Lung microvascular endothelial cell (primary cell): ENCODE data around the gene ISG20. TPM values are rescaled to one million over a fixed set of nuclear protein-coding genes. Genes with fewer than 3 reads are reported as not detected.

Experiments
- DNase-seq, 2 donors: peaks; one replicate each; pipeline versions ENCODE4 v3.0.0 to v3.0.0-alpha.2; 2010; ENCODE audit warnings: low read depth in 2 of 2
- total RNA-seq: library from RNA; depleted of rRNA; stranded (reverse); fragments of >200 nt; gene quantifications from 2 replicates; pipeline ENCODE4 v1.2.1, GENCODE V29; 2014

ISG20 gene
- total RNA-seq, 1 donor from 2014 or later, result 54.4 TPM

DNA sequence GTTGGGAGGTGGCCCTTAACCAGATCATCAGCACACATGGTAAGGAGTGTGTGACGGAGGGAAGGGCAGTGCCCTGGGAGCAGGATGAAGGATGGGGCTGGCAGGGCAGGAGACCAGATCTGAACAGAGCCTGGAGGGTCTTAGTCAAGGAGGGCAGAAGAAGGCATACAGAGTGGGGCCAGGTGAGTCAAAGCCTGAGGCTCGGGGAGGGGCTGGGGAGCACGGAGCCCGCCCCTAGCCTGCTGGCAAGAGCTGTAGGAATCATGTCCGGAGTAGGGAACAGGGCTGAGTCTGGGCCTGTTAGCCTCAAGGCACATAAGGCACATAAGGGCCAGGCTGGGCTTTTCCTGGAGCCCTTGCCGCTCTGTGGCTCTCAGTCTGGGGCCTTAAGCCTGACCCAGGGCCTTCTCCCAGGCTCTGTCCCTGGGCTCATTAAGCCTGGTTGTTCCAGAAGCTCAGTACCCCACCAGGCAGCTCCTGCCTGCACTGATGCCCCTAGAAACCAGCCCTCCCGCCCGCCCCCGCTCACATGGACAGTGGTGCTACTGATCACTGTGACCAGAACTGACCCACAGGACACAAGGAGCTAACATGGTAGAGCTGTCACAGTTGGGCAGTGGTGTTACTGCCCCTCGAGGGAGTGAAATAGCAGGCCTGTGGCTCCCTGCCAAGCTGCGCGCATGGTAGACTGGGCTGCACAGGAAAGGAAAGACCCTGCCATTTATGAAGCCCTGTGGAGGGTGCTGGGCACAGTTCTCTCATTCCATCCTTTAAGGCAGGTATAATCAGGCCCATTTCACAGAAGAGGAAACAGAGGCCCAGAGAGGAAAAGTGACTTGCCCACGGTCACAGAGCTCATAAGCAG is 14.6 kb downstream of the ISG20 start:
- DNase-seq, result no peak

DNA sequence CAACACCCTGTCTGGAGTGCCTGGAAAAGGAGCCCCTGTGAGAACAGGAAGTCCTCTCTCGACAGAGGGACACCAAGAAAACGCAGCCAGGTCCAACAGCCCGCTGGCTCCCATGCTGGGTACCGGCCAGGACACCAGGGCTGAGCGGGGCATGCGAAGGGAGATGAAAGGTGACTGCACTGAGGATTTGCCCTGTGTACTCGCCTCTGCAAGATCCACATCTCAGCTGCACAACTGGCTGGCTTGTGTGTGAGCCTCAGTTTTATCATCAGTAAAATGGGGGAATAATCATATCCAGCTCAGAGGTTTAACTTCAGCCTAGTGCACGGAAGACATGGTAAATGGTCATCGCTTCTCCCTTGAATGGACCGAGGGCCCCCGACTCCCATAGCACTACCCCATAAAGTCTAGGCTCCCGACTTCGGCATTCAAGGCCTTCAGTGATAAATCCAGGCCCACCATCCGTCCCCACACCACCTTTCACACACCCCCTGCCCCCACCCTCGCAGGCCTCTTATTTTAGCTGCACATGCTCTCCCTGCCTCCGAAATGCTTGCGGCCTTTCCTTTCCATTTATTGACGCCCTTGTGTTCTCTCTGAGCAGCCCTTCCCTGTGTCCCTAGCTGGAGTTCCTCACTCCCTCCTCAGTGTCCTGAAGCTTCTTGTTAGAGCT is 15.8 kb downstream of the ISG20 start:
- DNase-seq, result no peak

DNA sequence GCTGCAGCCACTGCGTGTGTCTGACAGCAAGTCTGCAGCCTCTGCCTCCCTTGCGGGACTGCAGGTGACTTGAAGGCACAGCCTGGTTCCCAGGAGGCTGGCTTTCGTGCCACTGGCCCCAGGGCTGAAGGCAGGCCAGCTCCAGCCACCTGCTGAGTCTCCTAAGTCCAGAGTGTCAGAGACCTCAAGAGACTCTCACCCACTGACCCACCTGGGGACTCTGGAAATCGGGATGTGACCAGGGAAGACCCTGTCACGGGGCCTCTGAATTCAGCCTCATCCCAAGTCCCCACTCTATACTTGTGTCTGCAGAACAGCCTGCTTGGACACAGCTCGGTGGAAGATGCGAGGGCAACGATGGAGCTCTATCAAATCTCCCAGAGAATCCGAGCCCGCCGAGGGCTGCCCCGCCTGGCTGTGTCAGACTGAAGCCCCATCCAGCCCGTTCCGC is 16.3 kb downstream of the ISG20 start:
- no peak for DNase-seq

DNA sequence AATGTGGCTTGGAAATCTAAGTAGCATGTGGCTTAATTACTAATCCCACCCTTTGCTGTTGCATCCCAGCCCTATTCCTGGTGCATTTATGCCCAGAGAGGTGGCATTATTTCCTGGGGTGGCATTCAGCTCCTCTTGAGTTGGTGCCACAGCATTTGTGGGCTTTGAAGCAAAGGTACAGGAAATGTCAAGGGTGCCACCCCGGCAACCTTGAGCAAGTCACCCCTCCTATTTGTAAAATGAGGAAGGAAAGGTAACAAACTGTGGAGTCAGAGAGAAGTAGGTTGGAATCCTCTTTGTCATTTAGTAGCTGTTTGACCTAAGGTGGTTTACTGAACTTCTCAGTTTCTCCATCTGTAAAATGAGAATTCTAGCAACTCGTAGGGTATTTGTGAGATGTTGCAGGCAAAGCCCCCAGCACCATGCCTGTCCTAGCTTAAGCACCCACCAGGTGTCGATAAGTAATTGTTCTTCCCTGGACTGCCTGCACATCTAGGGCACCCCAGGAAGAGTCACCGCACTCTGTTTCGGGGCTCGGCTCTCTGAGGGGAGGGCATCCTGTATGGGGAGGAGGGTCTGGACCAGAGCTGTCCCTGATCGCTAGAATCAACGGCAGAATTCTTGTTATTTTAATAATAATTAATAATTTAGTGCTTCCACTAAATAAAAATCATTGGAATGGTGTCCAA is 17.1 kb downstream of the ISG20 start:
- DNase-seq, result no peak

DNA sequence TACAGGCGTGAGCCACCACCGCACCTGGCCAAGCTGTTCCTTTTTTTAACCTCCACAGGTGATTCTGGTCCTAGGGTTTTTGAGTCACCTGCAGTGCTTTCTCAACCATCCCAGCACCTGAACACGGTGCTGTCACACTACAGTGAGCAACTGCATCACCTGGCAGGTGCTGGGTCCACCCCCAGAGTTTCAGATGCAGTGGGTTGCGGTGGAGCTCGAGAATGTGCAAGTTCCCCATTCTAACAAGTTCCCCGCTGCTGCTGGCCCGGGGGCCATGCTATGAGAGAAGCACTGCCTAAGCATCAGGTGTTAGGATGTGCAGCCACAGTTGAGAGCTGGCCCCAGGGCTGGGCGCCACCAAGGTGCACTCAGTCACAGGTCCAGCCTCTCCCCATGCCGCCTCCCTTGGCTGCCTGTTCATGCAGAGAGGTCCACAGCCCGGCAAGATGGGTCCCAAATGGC is 18.0 kb downstream of the ISG20 start:
- DNase-seq, result no peak

DNA sequence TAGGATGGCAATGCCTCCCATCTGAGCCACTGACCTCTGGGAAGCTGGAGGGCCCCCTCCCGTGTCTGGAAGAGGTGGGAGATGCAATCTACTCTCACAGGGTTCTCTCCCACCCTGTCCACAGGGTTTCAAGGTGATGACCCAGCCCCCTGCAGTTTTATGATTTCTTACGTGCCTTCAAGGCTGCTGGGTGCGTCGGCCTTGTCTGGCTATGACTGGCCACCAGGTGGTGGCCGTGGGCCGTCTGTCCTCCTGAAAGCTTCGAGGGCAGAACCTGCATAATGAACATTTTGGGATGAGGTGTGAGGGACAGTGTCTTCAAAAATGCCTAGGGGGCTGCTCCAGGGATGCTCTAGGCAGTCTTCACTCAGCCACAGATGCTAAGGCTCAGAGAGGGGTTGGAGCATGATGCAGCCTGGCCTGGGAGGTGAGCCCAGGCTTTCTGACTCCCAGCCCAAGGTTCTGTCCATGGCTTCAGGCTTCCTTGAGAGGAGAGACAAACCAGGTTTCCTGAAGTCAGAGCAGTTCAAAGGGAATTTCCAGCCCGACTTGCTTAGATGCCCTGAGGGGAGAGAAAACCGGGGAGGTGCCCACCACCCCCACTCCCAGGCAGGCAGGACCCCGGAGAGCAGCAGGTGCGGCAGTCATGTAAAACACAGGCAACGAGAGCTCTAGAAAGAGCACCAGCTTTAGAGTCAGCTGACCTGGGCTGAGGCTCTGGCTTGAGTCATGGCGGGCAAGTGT is 18.7 kb downstream of the ISG20 start:
- DNase-seq, result peak; percentile 58 to 66

DNA sequence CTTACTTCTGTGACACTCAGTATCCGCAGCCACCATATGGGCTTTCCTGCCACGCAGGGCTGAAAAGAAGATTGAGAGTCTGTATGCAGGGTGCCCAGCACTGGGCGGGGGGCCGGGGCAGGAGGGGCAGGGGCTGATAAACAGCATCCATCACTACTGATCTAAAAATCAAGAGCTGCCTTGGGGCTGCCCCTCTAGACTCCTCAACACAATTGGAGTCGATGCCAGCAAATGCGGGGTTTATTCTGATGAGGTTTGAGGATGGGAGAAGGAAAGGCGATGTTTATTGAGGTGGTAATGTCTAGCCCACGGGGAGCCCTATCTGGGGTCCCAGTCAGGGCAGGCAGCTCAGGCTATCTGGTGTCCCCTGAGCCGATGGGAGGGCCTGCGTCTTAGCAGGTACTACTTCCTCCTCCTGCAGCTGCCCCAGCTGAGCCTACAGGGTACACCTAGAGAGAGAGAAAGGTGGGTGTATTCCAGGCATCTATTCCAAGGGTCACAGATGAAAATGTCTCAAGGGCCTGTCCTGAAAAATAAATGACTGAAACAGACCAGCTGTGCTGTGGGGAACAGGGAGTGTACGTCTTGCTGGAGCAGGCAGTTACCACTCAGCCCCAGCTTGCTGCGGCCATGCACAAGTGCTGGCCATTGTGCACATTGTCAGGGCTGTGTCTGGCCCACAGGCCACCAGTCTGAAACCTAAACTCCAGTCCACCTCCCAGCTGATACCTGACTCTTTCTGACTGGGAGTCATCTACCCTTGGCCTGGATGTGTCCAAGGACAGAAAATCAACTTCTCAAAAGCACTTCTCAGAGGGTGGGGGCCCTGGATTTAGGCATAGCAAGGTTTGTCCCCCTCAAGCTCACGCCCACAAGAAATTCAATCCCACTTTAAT is 19.5 kb downstream of the ISG20 start:
- no peak for DNase-seq

DNA sequence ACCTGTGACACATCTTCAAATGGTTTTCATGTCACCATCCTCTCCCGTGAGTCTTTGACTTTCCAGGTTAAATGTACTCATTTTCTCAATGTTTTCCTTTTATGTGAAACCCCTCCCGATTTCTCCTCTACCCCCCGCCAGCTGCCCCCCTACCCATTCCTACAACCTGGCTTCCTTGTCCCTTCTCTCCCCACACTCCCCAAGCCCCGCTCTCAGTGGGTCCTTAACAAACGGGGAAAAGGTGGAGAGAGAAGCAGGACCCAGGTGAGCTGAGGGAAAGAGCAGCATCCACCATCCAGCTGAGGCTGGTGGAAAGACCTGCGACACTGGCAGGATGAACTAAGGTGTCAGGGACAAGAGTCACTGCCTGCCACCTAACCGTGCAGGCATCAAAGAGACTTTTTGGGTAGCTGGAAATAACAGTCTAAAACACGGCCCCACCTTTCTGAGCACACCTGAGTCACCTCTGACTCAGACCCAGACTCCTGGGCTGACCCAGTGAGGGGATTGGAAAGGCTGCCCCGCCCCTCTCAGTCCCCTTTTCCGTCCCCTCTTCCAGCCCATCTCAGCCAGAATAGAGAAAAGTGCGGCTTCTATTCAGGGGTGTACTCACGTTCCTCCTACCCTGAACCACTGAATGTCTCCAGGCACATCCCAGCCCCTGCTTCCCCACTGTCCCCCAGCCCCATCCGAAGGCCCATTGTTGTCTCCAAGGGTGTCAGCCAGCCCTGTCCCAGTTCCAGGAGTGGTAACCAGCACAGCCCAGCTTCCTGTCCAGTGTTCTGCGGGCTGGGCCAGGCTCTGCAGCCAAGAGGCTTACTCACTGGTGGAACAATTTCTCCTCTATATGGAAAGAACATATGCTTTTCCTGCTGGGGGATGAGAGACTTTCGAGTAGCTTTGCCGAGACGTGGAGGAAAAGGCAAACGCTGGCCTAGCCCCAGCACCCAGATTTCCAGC is 20.4 kb downstream of the ISG20 start:
- peak; percentile 55 to 81 for DNase-seq

DNA sequence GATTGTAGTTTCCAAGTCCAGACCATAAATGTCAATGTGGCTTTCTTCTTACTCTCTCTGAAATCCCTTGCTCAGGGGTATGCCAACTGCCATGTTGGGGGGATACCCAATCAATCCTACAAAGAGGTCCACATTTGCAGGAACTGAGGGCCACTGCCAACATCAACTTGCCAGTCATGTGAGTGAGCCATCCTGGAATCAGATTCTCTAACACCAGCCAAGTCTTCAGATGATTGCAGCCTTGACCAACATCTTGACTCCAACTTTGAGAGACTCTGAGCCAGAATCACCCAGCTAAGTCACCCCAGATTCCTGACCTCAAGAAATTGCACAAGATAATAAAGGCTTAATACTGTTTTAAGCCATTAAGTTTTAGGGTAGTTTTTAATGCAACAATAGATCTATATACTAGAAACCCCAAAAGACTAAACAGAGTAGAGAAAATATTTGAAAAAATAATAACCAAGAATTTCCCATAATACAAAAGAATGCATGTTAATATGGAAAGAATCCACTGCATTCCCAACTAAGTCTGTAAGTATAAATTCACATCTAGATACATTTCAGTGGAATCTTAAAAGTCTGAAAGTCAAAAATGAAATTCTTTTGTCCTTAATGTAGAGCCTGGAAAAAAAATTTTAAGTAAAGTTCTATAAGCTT is 22.4 kb downstream of the ISG20 start:
- DNase-seq, result no peak

DNA sequence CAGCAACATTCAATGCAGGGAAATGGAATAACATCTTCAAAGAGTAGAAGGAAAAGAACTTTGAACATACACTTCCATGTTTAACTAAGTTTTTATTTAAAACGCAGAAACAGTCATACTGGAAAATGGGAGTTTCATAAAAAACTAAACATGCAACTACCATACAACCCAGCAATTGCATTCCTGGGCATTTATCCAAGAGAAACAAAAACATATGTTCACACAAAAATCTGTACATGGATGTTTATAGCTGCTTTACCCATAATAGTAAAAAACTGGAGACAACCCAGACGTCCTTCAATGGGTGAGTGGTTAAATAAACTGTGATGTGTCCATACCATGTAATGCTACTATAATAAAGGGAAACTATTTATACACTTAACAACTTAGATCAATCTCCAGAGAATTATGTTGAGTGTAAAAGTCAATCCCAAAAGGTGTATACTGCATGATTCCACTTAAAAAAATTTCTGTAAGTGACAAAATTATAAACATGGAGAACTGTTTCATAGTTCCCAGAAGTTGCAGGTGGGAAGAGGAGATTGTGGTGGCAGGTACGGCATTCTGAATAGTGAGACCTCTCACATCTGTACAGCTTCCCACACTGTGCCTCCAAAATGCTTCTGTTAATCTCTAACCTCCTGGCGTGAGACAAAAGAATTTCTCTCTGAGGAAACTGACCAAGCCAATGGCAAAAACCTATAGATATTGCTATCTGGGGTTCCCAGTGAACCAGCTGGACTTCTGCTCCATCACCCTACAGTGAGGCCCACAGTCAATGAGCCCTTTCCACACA is 23.1 kb downstream of the ISG20 start:
- peak in 1 of 2 donors; percentile 43 for DNase-seq

DNA sequence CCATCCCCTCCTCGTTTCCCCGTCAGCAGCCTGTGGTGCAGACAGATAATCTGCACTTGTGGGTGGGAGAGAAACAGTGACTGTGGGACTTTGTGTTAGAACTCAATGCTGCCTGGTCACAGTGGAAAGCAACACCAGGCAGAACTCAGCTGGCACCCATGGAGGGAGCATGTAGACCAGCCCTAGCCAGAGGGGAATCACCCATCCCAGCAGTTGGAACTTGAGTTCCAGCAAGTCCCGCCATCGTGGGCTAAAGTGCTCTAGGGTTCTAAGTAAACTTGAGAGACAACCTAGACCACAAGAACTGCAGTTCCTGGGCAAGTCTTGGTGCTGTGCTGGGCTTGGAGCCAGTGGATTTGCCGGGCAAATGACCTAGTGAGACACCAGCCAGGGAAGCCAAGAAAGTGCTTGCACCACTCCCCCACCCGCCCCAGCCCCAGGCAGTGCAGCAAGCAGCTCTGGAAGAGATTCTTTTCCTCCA is 24.4 kb downstream of the ISG20 start:
- no peak for DNase-seq

DNA sequence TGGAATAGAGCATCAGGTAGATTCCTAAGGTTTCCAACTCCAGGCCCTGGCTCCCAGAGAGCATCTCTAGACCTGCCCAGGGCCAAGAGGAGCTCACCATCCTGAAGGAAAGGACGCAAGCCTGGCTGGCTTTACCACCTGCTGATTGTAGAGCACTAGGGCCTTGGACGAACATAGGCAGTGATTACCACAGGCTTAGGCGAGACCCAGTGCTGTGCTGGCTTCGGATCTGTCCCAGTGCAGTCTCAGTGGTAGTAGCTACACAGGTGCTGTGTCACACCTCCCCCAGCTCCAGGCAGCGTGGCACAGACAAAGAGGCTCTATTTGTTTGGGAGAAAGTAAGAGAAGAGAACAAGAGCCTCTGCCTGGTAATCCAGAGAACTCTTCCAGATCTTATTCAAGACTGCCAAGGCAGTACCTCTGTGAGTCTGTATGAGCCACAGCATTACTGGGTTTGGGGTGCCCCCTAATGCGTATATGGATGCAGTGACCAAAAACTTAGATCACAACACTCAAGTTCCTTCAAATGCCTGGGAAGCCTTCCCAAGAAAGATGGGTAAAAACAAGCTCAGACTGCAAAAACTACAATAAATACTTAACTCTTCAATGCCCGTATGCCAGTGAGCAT is 25.4 kb downstream of the ISG20 start:
- peak; percentile 40 to 62 for DNase-seq

DNA sequence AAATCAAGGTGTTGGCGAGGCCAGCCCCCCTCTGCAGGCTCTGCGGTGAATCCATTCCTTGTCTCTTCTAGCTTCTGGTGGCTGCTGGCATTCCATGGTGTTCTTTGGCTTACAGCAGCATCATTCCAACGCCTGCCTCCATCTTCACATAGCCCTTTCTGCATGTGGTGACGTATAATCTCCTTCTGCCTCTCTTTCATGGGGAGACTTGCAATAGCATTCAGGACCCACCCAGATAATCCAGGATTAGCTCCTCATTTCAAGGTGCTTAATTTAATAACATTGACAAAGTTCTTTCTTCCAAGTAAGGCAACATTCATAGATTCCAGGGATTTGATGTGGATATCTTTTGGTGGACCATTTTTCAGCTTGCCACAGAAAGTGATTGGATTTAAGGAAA is 35.8 kb downstream of the ISG20 start:
- DNase-seq, result no peak

DNA sequence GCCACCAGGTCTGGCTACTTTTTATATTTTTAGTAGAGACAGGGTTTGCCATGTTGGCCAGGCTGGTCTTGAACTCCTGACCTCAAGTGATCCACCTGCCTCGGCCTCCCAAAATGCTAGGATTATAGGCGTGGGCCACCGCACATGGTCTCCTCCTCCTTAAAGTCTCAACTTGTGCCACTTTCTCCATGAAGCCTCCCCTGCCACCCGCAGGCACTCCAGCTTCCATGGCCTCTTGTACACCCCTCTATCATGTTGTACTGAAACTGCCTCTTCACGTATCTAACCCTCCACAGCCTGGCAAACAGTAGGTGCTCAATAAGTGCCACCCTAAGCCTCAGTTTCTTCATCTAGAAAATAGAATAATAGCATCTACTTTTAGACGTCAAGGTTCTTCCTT is 39.9 kb downstream of the ISG20 start:
- no peak for DNase-seq

DNA sequence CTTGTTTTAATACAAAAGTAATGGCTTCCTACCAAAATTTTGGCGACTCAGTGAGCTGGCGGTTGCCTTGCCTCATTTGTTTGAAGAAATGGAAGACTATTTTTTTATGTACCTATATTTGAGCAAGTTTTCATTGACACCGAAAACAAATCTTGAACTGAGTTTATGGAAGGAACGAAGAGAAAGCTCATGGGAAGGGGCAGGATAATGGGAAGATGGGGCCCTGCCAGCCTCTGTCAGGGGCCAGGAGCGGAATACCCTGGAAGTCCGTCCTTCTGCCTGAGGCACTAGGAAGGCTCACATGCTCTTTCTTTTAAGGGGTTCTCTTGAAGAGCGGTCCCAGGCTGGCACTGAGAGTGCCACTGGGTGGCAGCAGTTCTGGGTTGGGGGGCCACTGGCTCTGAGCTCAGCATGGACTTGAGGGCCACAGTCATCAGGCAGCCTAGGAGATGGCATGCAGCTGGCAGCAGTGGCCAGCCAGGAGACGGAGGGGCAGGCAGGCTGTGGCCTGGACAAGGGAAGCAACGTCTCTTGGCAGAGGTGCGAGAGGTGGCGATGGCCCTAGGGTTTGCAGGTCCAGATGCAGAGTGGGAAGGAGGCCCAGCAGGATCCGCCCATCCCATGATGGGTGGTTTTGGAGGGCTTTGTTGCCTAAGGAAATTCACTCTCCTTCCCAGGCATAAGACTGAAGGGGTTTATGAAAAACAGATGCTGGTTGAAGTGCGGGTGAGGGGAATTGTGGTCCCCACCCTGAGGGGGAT is 41.6 kb downstream of the ISG20 start:
- DNase-seq, result no peak

DNA sequence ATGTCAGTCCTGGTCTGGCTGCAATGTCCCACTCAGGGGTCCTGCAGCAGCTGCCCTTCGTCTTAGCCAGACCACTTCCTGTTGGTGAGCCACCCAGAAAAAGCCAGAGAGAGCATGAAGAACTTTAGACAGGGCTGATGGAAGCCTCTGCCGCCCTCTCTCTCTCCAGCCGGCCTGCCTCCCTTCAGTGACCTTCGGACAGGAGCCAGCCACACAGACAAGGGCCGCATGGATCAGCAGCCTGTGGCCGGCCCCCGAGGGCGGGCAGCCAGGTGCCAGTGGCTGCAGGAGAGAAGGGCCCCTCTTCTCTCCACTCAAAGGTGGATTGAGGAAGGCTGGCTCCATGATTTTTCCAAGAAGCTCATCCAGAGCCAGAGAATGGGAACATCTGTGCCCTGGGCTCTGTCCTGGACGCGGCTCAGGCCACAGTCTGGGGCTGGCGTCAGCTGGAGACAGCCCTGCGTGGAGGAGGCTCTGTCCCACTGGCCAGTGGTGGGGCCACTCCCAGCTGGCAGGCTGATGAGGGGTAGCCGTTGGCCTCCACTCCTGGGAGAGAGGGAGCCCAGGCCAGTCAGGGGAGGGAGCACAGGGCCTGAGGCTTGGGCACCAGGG is 42.9 kb downstream of the ISG20 start:
- DNase-seq, result no peak
